ENCODE measurements around the gene TMEM17. TPM values are rescaled to one million over a fixed set of nuclear protein-coding genes. Genes with fewer than 3 reads are reported as not detected.

Gene TMEM17
- total and polyA plus RNA-seq, 11 donors = 0.80 to 2.3 (median 1.6) TPM

- 20 to 57% (median 42%) methylated on average over 3 of the region's 3 CpGs for WGBS, 4 donors
- Histone ChIP-seq H3K27me3 (no peaks in the 10 kb centered on the region), H3K36me3 (no peaks in the 10 kb centered on the region), H3K27ac (no peak overlapping the region), H3K4me3 (no peak overlapping the region), H3K4me1 (peaks cover 0 to 16% (median 8%) of the 10 kb centered on the region in 12 donors), H3K9me3 (no peaks in the 10 kb centered on the region)
- ATAC-seq (no peak), DNase-seq (no peak)
- intact Hi-C loops (cut with DNase I) = loop anchor here in 2 of 10 donors (10.0 kb wide), 2 partner anchors 251 to 571 kb away; partner anchors contain the start of gene EHBP1 (in 1 of the 2)
- TF ChIP-seq, protein P1, sequence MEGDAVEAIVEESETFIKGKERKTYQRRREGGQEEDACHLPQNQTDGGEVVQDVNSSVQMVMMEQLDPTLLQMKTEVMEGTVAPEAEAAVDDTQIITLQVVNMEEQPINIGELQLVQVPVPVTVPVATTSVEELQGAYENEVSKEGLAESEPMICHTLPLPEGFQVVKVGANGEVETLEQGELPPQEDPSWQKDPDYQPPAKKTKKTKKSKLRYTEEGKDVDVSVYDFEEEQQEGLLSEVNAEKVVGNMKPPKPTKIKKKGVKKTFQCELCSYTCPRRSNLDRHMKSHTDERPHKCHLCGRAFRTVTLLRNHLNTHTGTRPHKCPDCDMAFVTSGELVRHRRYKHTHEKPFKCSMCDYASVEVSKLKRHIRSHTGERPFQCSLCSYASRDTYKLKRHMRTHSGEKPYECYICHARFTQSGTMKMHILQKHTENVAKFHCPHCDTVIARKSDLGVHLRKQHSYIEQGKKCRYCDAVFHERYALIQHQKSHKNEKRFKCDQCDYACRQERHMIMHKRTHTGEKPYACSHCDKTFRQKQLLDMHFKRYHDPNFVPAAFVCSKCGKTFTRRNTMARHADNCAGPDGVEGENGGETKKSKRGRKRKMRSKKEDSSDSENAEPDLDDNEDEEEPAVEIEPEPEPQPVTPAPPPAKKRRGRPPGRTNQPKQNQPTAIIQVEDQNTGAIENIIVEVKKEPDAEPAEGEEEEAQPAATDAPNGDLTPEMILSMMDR (IDR thresholded peaks at IDR 0.05) = no peak
- TF ChIP-seq POLR2A (IDR thresholded peaks at IDR 0.05) = no peak
These were observed 52.0 kb downstream of the TMEM17 start for GRCh38 chr2:62453955-62454354.

DNA sequence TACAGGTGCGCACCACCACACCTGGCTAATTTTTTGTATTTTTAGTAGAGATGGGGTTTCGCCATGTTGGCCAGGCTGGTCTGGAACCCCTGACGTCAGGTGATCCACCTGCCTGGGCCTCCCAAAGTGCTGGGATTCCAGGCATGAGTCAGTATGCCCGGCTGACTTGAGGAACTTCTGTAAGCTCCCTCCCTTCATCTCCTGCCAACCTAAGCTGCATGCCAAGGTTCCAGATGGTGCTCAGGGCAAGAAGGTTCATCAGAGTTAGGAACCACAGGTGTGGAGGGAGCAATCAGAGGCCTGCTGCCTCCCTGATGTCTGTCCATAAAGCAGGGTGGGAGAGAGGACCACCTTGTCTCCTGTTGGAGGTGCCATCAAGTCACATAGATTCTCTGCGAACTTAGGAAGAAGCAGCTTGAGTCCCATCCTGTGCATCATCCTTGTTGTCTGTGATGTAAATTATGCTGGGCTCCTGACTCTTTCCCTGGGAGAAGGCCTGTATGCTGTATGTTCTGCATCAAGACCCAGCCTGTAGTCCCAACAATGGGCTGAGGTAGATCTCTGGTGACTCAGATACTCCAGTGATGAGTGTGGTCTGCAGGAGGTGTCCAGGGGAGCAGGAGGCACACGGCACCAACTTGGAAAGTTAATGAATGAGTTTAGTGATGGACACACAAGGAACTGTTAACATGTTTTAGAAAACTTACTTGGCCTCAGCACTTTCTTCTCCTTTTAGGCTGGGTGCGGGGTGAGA is 53.1 kb downstream of the TMEM17 start:
- H3K27ac ChIP-seq = no peak overlapping the region
- DNase-seq (no peak), ATAC-seq (no peak)
- no peaks in the 10 kb centered on the region for H3K9me3 ChIP-seq
- no peak for TF ChIP-seq POLR2A (IDR thresholded peaks at IDR 0.05)
- TF ChIP-seq, protein P1 (IDR thresholded peaks at IDR 0.05) = no peak
- no peaks in the 10 kb centered on the region for H3K36me3 ChIP-seq
- intact Hi-C loops (cut with DNase I) = loop anchor here in 2 of 10 donors (10.0 kb wide), 2 partner anchors 252 to 572 kb away; partner anchors contain the start of gene EHBP1 (in 1 of the 2)
- H3K27me3 ChIP-seq = no peaks in the 10 kb centered on the region
- H3K4me3 ChIP-seq = no peak overlapping the region
- 82 to 91% (median 90%) methylated on average over 7 of the region's 7 CpGs for WGBS, 4 donors
- H3K4me1 ChIP-seq = peaks cover 0 to 15% (median 7%) of the 10 kb centered on the region in 12 donors

GRCh38 chr2:62450716-62451191 is 55.2 kb downstream of the TMEM17 start:
- Histone ChIP-seq H3K27ac (no peak overlapping the region), H3K4me1 (no peaks in the 10 kb centered on the region), H3K9me3 (no peaks in the 10 kb centered on the region), H3K4me3 (no peak overlapping the region), H3K27me3 (no peaks in the 10 kb centered on the region), H3K36me3 (no peaks in the 10 kb centered on the region)
- WGBS, 4 donors = 86 to 92% (median 86%) methylated on average over 9 of the region's 9 CpGs
- ATAC-seq (no peak), DNase-seq (no peak)
- intact Hi-C loops (cut with DNase I) = loop anchor here in 2 of 10 donors (10.0 kb wide), 2 partner anchors 254 to 574 kb away; partner anchors contain the start of gene EHBP1 (in 1 of the 2)
- TF ChIP-seq, protein P1 (IDR thresholded peaks at IDR 0.05) = no peak
- no peak for TF ChIP-seq POLR2A (IDR thresholded peaks at IDR 0.05)

Other genes starting within 250 kb of the TMEM17 start
- 10 to 100 TPM; 17.3 to 34.2 (median 18.5) TPM for gene EHBP1, start 199.5 kb upstream of the TMEM17 start, total RNA-seq
- gene EHBP1, start 199.5 kb upstream of the TMEM17 start, polyA plus RNA-seq = 10 to 100 TPM in 1 of 2 donors, 1 to 10 TPM in 1; 5.2 to 13.8 TPM

All from heart left ventricle (tissue), 16 donors.